HEK293T (cell line): ENCODE measurements around the gene SKAP1.

Source experiments
- ARNT ChIP-seq: fragments of 450-650 bp; IDR thresholded peaks from 2 replicates; pipeline ENCODE4 v1.6.1; 2017; ENCODE audit warnings: mild to moderate bottlenecking
- BHLHE40 ChIP-seq: fragments of 450-650 bp; IDR thresholded peaks from 2 replicates; pipeline ENCODE4 v1.6.1; 2016; ENCODE audit warnings: mild to moderate bottlenecking, moderate library complexity, borderline replicate concordance
- CTBP1 ChIP-seq: fragments of 450-650 bp; IDR thresholded peaks from 2 replicates; pipeline ENCODE4 v1.6.1; 2016; ENCODE audit warnings: borderline replicate concordance
- ELF4 ChIP-seq: fragments of 450-650 bp; IDR thresholded peaks from 2 replicates; pipeline ENCODE4 v1.6.1; 2017; ENCODE audit warnings: antibody characterized with exemption
- L3MBTL2 ChIP-seq: fragments of 450-650 bp; conservative IDR thresholded peaks from 2 replicates; pipeline ENCODE4 v1.6.1; 2016; ENCODE audit warnings: mild to moderate bottlenecking
- ZNF384 ChIP-seq: fragments of 450-650 bp; IDR thresholded peaks from 2 replicates; pipeline ENCODE4 v1.6.1; 2016

DNA sequence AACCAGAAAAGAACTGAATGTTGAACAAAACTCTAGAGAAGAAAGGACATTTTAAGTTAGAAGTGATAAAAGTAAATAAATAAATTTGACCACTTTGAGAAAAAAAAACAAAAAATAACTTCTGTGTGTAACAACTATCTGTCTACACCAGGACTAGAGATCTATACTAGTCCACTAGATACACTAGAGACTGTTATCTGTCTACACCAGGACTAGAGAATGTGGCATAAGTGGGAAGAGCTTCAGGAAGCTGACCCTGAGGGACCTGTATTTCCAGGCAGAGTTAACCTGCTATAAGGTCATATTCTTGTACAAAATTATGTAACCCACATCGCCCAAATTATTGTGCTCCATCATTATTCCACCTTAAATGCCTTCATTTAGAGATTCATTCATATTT lies 160.8 kb downstream of the SKAP1 start:
- TF ChIP-seq ARNT (no peak), BHLHE40 (no peak), ZNF384 (no peak), ELF4 (no peak), L3MBTL2 (no peak), CTBP1 (no peak)
